ENCODE results near the gene SELENOI. TPM values are rescaled to one million over a fixed set of nuclear protein-coding genes. Genes with fewer than 3 reads are reported as not detected.
"Not testable (repeated sequence)": the region's sequence is repeated elsewhere in the genome, so short reads cannot be mapped to it uniquely, and the experiment has no call there.

SELENOI gene
- total RNA-seq, 1 donor from 2014 or later: 13.0 TPM

GRCh38 chr2:26354469-26354868 lies 8.5 kb downstream of the SELENOI start:
- H3K9me3 ChIP-seq (ENCODE audit: control insufficient read depth in 3 of 3, low read length in 3 of 3); H3K36me3 ChIP-seq (ENCODE audit: control insufficient read depth in 3 of 3, insufficient read depth in 3 of 3, low read length in 3 of 3); H3K9ac ChIP-seq (ENCODE audit: low read depth in 1 of 3, low read length in 3 of 3); H3K27me3 ChIP-seq (ENCODE audit: control insufficient read depth in 3 of 3, insufficient read depth in 3 of 3, low read length in 3 of 3); H3K27ac ChIP-seq (ENCODE audit: low read depth, low read length); H3K4me1 ChIP-seq (ENCODE audit: control insufficient read depth in 3 of 3, insufficient read depth in 3 of 3, low read length in 3 of 3); H3K4me3 ChIP-seq (ENCODE audit: low read length in 3 of 3): not testable (repeated sequence)

GRCh38 chr2:26355038-26355995 lies 9.4 kb downstream of the SELENOI start:
- Histone ChIP-seq H3K4me3 (ENCODE audit: low read length in 3 of 3) (peak overlapping the region in 2 of 3 donors; percentile 4 to 15), H3K9me3 (ENCODE audit: control insufficient read depth in 3 of 3, low read length in 3 of 3) (no peaks in the 10 kb centered on the region), H3K36me3 (ENCODE audit: control insufficient read depth in 3 of 3, insufficient read depth in 3 of 3, low read length in 3 of 3) (no peaks in the 10 kb centered on the region), H3K27ac (ENCODE audit: low read depth, low read length) (peak overlapping the region; percentile 60), H3K27me3 (ENCODE audit: control insufficient read depth in 3 of 3, insufficient read depth in 3 of 3, low read length in 3 of 3) (no peaks in the 10 kb centered on the region), H3K9ac (ENCODE audit: low read depth in 1 of 3, low read length in 3 of 3) (peak overlapping the region in 2 of 3 donors; percentile 5 to 40), H3K4me1 (ENCODE audit: control insufficient read depth in 3 of 3, insufficient read depth in 3 of 3, low read length in 3 of 3) (peaks cover 7 to 10% (median 9%) of the 10 kb centered on the region in 3 donors)

- Histone ChIP-seq H3K27me3 (ENCODE audit: control insufficient read depth in 3 of 3, insufficient read depth in 3 of 3, low read length in 3 of 3) (no peaks in the 10 kb centered on the region), H3K27ac (ENCODE audit: low read depth, low read length) (peak overlapping the region; percentile 60), H3K4me1 (ENCODE audit: control insufficient read depth in 3 of 3, insufficient read depth in 3 of 3, low read length in 3 of 3) (peaks cover 9 to 12% (median 10%) of the 10 kb centered on the region in 3 donors), H3K9me3 (ENCODE audit: control insufficient read depth in 3 of 3, low read length in 3 of 3) (no peaks in the 10 kb centered on the region), H3K36me3 (ENCODE audit: control insufficient read depth in 3 of 3, insufficient read depth in 3 of 3, low read length in 3 of 3) (no peaks in the 10 kb centered on the region), H3K4me3 (ENCODE audit: low read length in 3 of 3) (peak overlapping the region in 1 of 3 donors; percentile 4), H3K9ac (ENCODE audit: low read depth in 1 of 3, low read length in 3 of 3) (peak overlapping the region in 2 of 3 donors; percentile 5 to 40)
Measured at GRCh38 chr2:26356111-26356510, 10.2 kb downstream of the SELENOI start.

- Histone ChIP-seq H3K27ac (ENCODE audit: low read depth, low read length) (no peak overlapping the region), H3K36me3 (ENCODE audit: control insufficient read depth in 3 of 3, insufficient read depth in 3 of 3, low read length in 3 of 3) (no peaks in the 10 kb centered on the region), H3K9ac (ENCODE audit: low read depth in 1 of 3, low read length in 3 of 3) (no peak overlapping the region), H3K9me3 (ENCODE audit: control insufficient read depth in 3 of 3, low read length in 3 of 3) (no peaks in the 10 kb centered on the region), H3K4me3 (ENCODE audit: low read length in 3 of 3) (no peak overlapping the region), H3K27me3 (ENCODE audit: control insufficient read depth in 3 of 3, insufficient read depth in 3 of 3, low read length in 3 of 3) (no peaks in the 10 kb centered on the region), H3K4me1 (ENCODE audit: control insufficient read depth in 3 of 3, insufficient read depth in 3 of 3, low read length in 3 of 3) (peaks cover 9 to 12% (median 10%) of the 10 kb centered on the region in 3 donors)
Measured at GRCh38 chr2:26356771-26357170, 10.8 kb downstream of the SELENOI start.

GRCh38 chr2:26359886-26360473 lies 14.0 kb downstream of the SELENOI start:
- no peaks in the 10 kb centered on the region for H3K36me3 ChIP-seq (ENCODE audit: control insufficient read depth in 3 of 3, insufficient read depth in 3 of 3, low read length in 3 of 3)
- no peaks in the 10 kb centered on the region for H3K9me3 ChIP-seq (ENCODE audit: control insufficient read depth in 3 of 3, low read length in 3 of 3)
- peaks cover 9 to 12% (median 10%) of the 10 kb centered on the region in 3 donors for H3K4me1 ChIP-seq (ENCODE audit: control insufficient read depth in 3 of 3, insufficient read depth in 3 of 3, low read length in 3 of 3)
- no peak overlapping the region for H3K9ac ChIP-seq (ENCODE audit: low read depth in 1 of 3, low read length in 3 of 3)
- H3K27me3 ChIP-seq (ENCODE audit: control insufficient read depth in 3 of 3, insufficient read depth in 3 of 3, low read length in 3 of 3): no peaks in the 10 kb centered on the region
- H3K4me3 ChIP-seq (ENCODE audit: low read length in 3 of 3): no peak overlapping the region
- no peak overlapping the region for H3K27ac ChIP-seq (ENCODE audit: low read depth, low read length)

GRCh38 chr2:26363323-26363722 lies 17.4 kb downstream of the SELENOI start:
- H3K27ac ChIP-seq (ENCODE audit: low read depth, low read length): no peak overlapping the region
- H3K9me3 ChIP-seq (ENCODE audit: control insufficient read depth in 3 of 3, low read length in 3 of 3): no peaks in the 10 kb centered on the region
- no peak overlapping the region for H3K9ac ChIP-seq (ENCODE audit: low read depth in 1 of 3, low read length in 3 of 3)
- H3K36me3 ChIP-seq (ENCODE audit: control insufficient read depth in 3 of 3, insufficient read depth in 3 of 3, low read length in 3 of 3): peaks cover 5 to 19% (median 9%) of the 10 kb centered on the region in 3 donors
- H3K4me3 ChIP-seq (ENCODE audit: low read length in 3 of 3): no peak overlapping the region
- peaks cover 3 to 6% (median 3%) of the 10 kb centered on the region in 3 donors for H3K4me1 ChIP-seq (ENCODE audit: control insufficient read depth in 3 of 3, insufficient read depth in 3 of 3, low read length in 3 of 3)
- no peaks in the 10 kb centered on the region for H3K27me3 ChIP-seq (ENCODE audit: control insufficient read depth in 3 of 3, insufficient read depth in 3 of 3, low read length in 3 of 3)

- H3K27me3 ChIP-seq (ENCODE audit: control insufficient read depth in 3 of 3, insufficient read depth in 3 of 3, low read length in 3 of 3): no peaks in the 10 kb centered on the region
- no peak overlapping the region for H3K27ac ChIP-seq (ENCODE audit: low read depth, low read length)
- H3K4me3 ChIP-seq (ENCODE audit: low read length in 3 of 3): no peak overlapping the region
- peaks cover 5 to 19% (median 9%) of the 10 kb centered on the region in 3 donors for H3K36me3 ChIP-seq (ENCODE audit: control insufficient read depth in 3 of 3, insufficient read depth in 3 of 3, low read length in 3 of 3)
- H3K9ac ChIP-seq (ENCODE audit: low read depth in 1 of 3, low read length in 3 of 3): no peak overlapping the region
- peaks cover 3 to 6% (median 3%) of the 10 kb centered on the region in 3 donors for H3K4me1 ChIP-seq (ENCODE audit: control insufficient read depth in 3 of 3, insufficient read depth in 3 of 3, low read length in 3 of 3)
- no peaks in the 10 kb centered on the region for H3K9me3 ChIP-seq (ENCODE audit: control insufficient read depth in 3 of 3, low read length in 3 of 3)
Measured at GRCh38 chr2:26363958-26364357, 18.0 kb downstream of the SELENOI start.

GRCh38 chr2:26364669-26365068 lies 18.7 kb downstream of the SELENOI start:
- Histone ChIP-seq H3K27me3 (ENCODE audit: control insufficient read depth in 3 of 3, insufficient read depth in 3 of 3, low read length in 3 of 3) (no peaks in the 10 kb centered on the region), H3K9me3 (ENCODE audit: control insufficient read depth in 3 of 3, low read length in 3 of 3) (no peaks in the 10 kb centered on the region), H3K4me1 (ENCODE audit: control insufficient read depth in 3 of 3, insufficient read depth in 3 of 3, low read length in 3 of 3) (peaks cover 3 to 6% (median 3%) of the 10 kb centered on the region in 3 donors), H3K36me3 (ENCODE audit: control insufficient read depth in 3 of 3, insufficient read depth in 3 of 3, low read length in 3 of 3) (peaks cover 5 to 19% (median 9%) of the 10 kb centered on the region in 3 donors), H3K27ac (ENCODE audit: low read depth, low read length) (no peak overlapping the region), H3K9ac (ENCODE audit: low read depth in 1 of 3, low read length in 3 of 3) (no peak overlapping the region), H3K4me3 (ENCODE audit: low read length in 3 of 3) (no peak overlapping the region)

- H3K27me3 ChIP-seq (ENCODE audit: control insufficient read depth in 3 of 3, insufficient read depth in 3 of 3, low read length in 3 of 3): no peaks in the 10 kb centered on the region
- H3K4me1 ChIP-seq (ENCODE audit: control insufficient read depth in 3 of 3, insufficient read depth in 3 of 3, low read length in 3 of 3): no peaks in the 10 kb centered on the region
- no peak overlapping the region for H3K4me3 ChIP-seq (ENCODE audit: low read length in 3 of 3)
- no peaks in the 10 kb centered on the region for H3K9me3 ChIP-seq (ENCODE audit: control insufficient read depth in 3 of 3, low read length in 3 of 3)
- H3K27ac ChIP-seq (ENCODE audit: low read depth, low read length): no peak overlapping the region
- no peak overlapping the region for H3K9ac ChIP-seq (ENCODE audit: low read depth in 1 of 3, low read length in 3 of 3)
- H3K36me3 ChIP-seq (ENCODE audit: control insufficient read depth in 3 of 3, insufficient read depth in 3 of 3, low read length in 3 of 3): peaks cover 5 to 19% (median 9%) of the 10 kb centered on the region in 3 donors
Measured at GRCh38 chr2:26366957-26367356, 21.0 kb downstream of the SELENOI start.

GRCh38 chr2:26369664-26370063 lies 23.7 kb downstream of the SELENOI start:
- not testable (repeated sequence) for H3K27me3 ChIP-seq (ENCODE audit: control insufficient read depth in 3 of 3, insufficient read depth in 3 of 3, low read length in 3 of 3); H3K9me3 ChIP-seq (ENCODE audit: control insufficient read depth in 3 of 3, low read length in 3 of 3); H3K4me3 ChIP-seq (ENCODE audit: low read length in 3 of 3); H3K27ac ChIP-seq (ENCODE audit: low read depth, low read length); H3K9ac ChIP-seq (ENCODE audit: low read depth in 1 of 3, low read length in 3 of 3); H3K4me1 ChIP-seq (ENCODE audit: control insufficient read depth in 3 of 3, insufficient read depth in 3 of 3, low read length in 3 of 3)
- peaks cover 7 to 20% (median 13%) of the 10 kb centered on the region in 3 donors for H3K36me3 ChIP-seq (ENCODE audit: control insufficient read depth in 3 of 3, insufficient read depth in 3 of 3, low read length in 3 of 3)
